HepG2 (cell line): Measurements from ENCODE around the gene PIEZO2. TPM values are rescaled to one million over a fixed set of nuclear protein-coding genes. Genes with fewer than 3 reads are reported as not detected.
"Not testable (repeated sequence)": the region's sequence is repeated elsewhere in the genome, so short reads cannot be mapped to it uniquely, and the experiment has no call there.

Experiments used
- ATAC-seq: fragments of 200-7000 bp; cut with Tn5 transposase; 3 replicates; pipeline ENCODE4 v1.9.1; 2020; ENCODE audit warnings: mild to moderate bottlenecking, moderate library complexity
- BruUV-seq: library from RNA; stranded (reverse); fragments of 400-500 nt; replicated peaks from 2 replicates; lab custom pipeline; 2021; lab: Mats Ljungman, UMichigan
- CTCF ChIA-PET: fragments of 300-600 bp; formaldehyde crosslinking; extraction: SDS; loops from one replicate; lab custom pipeline; 2021; ENCODE audit warnings: low total read pairs, inconsistent platforms, low intra/inter-chr PET ratio; lab: Yijun Ruan, JAX
- POLR2A ChIA-PET: fragments of 350-600 bp; sonication (Branson Sonifier 250); formaldehyde crosslinking; loops from one replicate; lab custom pipeline; 2020; ENCODE audit warnings: antibody characterized with exemption, inconsistent platforms; lab: Yijun Ruan, JAX
- DNase-seq: peaks from one replicate; pipeline ENCODE4 v3.0.0-alpha.2; 2015; ENCODE audit warnings: low spot score
- FAIRE-seq: peaks from 3 replicates; lab custom pipeline; 2011; peaks lifted over from hg19 to GRCh38; lab: Jason Lieb, UNC
- H2AFZ ChIP-seq: one replicate; pipeline ENCODE4 v1.6.1; 2011; ENCODE audit warnings: low read length, inconsistent platforms
- H3K27ac ChIP-seq: fragments of 300-600 bp; 3 replicates; pipeline ENCODE4 v1.8.0; 2011; ENCODE audit warnings: mixed run types, mild to moderate bottlenecking, mixed read lengths, low read length, inconsistent platforms; ENCODE audit not compliant: insufficient read depth; ENCODE audit errors: extremely low read length
- H3K27me3 ChIP-seq, 2 experiments: fragments of 200-600 bp in 1 of 2; 2 replicates in 1 of 2; 3 replicates in 1 of 2; pipeline versions ENCODE4 v1.6.0 to v1.8.0; 2011; ENCODE audit warnings: low read length in 2 of 2, mild to moderate bottlenecking in 2 of 2, moderate library complexity in 2 of 2, inconsistent platforms in 1 of 2; ENCODE audit not compliant: insufficient read depth in 2 of 2, control insufficient read depth in 1 of 2
- H3K36me3 ChIP-seq, 2 experiments: fragments of 200-600 bp in 1 of 2; replicated peaks in 1 of 2; 2 replicates in 1 of 2; 3 replicates in 1 of 2; pipeline versions ENCODE4 v1.5.1 to v1.8.0; 2011; ENCODE audit warnings: low read length in 2 of 2, inconsistent platforms in 1 of 2; ENCODE audit not compliant: insufficient read depth in 2 of 2, control insufficient read depth in 1 of 2
- H3K4me1 ChIP-seq: 2 replicates; pipeline ENCODE4 v1.5.1; 2012; ENCODE audit warnings: low read length, inconsistent platforms; ENCODE audit not compliant: insufficient read depth
- H3K4me2 ChIP-seq: 2 replicates; pipeline ENCODE4 v1.6.0; 2011; ENCODE audit warnings: low read depth, low read length, inconsistent platforms
- H3K4me3 ChIP-seq, 3 experiments: fragments of 200-600 bp in 1 of 3; sonication (generic), shearing (Covaris generic) in 1 of 3; replicated peaks in 1 of 3; 2 replicates each; pipeline ENCODE4 v1.5.1; 2011 to 2016; ENCODE audit warnings: low read length in 3 of 3, inconsistent platforms in 2 of 3, low read depth in 2 of 3, mild to moderate bottlenecking in 2 of 3, control low read depth in 1 of 3, mixed read lengths in 1 of 3; ENCODE audit not compliant: insufficient read depth in 1 of 3
- H3K79me2 ChIP-seq: one replicate; pipeline ENCODE4 v1.6.1; 2011; ENCODE audit warnings: low read length, inconsistent platforms; ENCODE audit not compliant: insufficient read depth
- H3K9ac ChIP-seq: 2 replicates; pipeline ENCODE4 v1.6.0; 2011; ENCODE audit warnings: mild to moderate bottlenecking, low read depth, low read length, inconsistent platforms; ENCODE audit not compliant: insufficient read depth
- H3K9me3 ChIP-seq: 2 replicates; pipeline ENCODE4 v1.5.1; 2012; ENCODE audit warnings: mild to moderate bottlenecking, low read length
- H4K20me1 ChIP-seq: 2 replicates; pipeline ENCODE4 v1.6.0; 2011; ENCODE audit warnings: inconsistent platforms, mild to moderate bottlenecking, low read length, moderate library complexity; ENCODE audit not compliant: insufficient read depth
- HNRNPK ChIP-seq: fragments of 200-400 bp; formaldehyde crosslinking; IDR thresholded peaks from 2 replicates; pipeline ENCODE4 v1.6.1; 2018; ENCODE audit warnings: low read length, low read depth, moderate library complexity, mild to moderate bottlenecking; ENCODE audit not compliant: poor library complexity, severe bottlenecking
- WGBS: methylation state at CpG from one replicate; pipeline ENCODE4 v1.1.6; 2017; ENCODE audit warnings: low lambda C conversion rate; 5-methylcytosine and 5-hydroxymethylcytosine counted together
- in situ Hi-C: cut with HindIII; loops from 2 replicates; pipeline ENCODE4 v1.10.0; 2017; ENCODE audit warnings: low pct_unique_long_range_greater_than_20kb; ENCODE audit not compliant: extremely low pct_ligation_motif_present
- intact Hi-C: fragments of 100-400 bp; cut with micrococcal nuclease; formaldehyde crosslinking; loops from one replicate; pipeline ENCODE4 v1.10.0; 2022; ENCODE audit not compliant: unreplicated experiment
- polyA plus RNA-seq, 8 experiments: library from polyadenylated mRNA; depleted of rRNA in 3 of 8; stranded (reverse) in 7 of 8; unstranded in 1 of 8; fragments of >200 nt; fragmentation: Illumina TruSeq in 4 of 8; extraction: Trizol in 4 of 8; gene quantifications; 2 replicates each; pipeline versions ENCODE4 v1.2.1 to v1.2.3, GENCODE V29; 2011 to 2016; ENCODE audit warnings: low read depth in 4 of 8, missing spikeins in 1 of 8, mixed read lengths in 1 of 8; ENCODE audit not compliant: insufficient read depth in 1 of 8
- total RNA-seq, 5 experiments: library from RNA; depleted of rRNA; stranded (reverse); fragments of >200 nt; fragmentation: Illumina TruSeq; extraction: Trizol; gene quantifications; 2 replicates each; pipeline ENCODE4 v1.2.3, GENCODE V29; 2016; ENCODE audit warnings: low read depth in 1 of 5
- TF ChIP-seq, protein P1 (sequence below): sonication (generic); formaldehyde crosslinking; IDR thresholded peaks from 2 replicates; pipeline ENCODE4 v1.4.0; 2020; ENCODE audit warnings: mild to moderate bottlenecking, missing genetic modification reagents
- TF ChIP-seq, protein P2 (sequence below): sonication (generic); formaldehyde crosslinking; IDR thresholded peaks from 2 replicates; pipeline ENCODE4 v1.8.1; 2023; ENCODE audit warnings: mild to moderate bottlenecking, missing genetic modification reagents

PIEZO2 gene
- total and polyA plus RNA-seq, 2 of the 13 experiments (the other 11 are each of a cell fraction or from before 2014, with no cell fraction given), result 15.2 to 27.2 TPM

DNA sequence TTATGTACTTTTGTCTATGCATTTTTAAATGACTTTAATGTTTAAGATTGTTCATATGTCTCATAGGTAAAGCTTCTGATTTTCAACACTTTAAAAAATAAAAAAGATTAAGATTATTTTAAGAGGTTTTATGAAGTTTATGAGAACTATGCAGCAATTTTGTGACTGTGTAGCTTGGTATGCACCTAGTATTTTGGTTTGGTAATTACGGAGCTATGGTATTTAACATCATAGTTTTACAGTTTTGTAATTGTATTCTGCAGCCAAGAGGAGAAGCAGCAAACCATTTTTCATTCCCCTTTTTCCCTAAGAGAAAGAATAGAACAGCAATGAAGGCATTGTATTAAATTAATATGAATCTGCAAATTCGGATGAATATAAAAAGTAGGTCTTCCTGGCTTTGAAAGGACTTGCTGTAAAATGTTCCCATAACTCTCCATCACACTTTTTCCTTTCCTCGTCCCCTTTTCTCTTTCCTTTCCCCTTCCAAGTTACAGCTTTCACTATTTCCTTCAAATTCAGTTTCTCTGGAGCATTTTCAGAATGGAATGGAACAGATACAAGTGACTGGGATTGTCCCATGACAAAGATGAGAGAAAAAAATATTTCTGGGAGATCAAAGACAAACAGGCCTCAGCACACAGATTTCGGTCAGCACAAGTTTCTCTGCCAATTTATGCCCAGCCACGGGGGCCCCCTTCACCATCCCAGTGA is 26.1 kb upstream of the PIEZO2 start (continued):
- TF ChIP-seq, protein P1, sequence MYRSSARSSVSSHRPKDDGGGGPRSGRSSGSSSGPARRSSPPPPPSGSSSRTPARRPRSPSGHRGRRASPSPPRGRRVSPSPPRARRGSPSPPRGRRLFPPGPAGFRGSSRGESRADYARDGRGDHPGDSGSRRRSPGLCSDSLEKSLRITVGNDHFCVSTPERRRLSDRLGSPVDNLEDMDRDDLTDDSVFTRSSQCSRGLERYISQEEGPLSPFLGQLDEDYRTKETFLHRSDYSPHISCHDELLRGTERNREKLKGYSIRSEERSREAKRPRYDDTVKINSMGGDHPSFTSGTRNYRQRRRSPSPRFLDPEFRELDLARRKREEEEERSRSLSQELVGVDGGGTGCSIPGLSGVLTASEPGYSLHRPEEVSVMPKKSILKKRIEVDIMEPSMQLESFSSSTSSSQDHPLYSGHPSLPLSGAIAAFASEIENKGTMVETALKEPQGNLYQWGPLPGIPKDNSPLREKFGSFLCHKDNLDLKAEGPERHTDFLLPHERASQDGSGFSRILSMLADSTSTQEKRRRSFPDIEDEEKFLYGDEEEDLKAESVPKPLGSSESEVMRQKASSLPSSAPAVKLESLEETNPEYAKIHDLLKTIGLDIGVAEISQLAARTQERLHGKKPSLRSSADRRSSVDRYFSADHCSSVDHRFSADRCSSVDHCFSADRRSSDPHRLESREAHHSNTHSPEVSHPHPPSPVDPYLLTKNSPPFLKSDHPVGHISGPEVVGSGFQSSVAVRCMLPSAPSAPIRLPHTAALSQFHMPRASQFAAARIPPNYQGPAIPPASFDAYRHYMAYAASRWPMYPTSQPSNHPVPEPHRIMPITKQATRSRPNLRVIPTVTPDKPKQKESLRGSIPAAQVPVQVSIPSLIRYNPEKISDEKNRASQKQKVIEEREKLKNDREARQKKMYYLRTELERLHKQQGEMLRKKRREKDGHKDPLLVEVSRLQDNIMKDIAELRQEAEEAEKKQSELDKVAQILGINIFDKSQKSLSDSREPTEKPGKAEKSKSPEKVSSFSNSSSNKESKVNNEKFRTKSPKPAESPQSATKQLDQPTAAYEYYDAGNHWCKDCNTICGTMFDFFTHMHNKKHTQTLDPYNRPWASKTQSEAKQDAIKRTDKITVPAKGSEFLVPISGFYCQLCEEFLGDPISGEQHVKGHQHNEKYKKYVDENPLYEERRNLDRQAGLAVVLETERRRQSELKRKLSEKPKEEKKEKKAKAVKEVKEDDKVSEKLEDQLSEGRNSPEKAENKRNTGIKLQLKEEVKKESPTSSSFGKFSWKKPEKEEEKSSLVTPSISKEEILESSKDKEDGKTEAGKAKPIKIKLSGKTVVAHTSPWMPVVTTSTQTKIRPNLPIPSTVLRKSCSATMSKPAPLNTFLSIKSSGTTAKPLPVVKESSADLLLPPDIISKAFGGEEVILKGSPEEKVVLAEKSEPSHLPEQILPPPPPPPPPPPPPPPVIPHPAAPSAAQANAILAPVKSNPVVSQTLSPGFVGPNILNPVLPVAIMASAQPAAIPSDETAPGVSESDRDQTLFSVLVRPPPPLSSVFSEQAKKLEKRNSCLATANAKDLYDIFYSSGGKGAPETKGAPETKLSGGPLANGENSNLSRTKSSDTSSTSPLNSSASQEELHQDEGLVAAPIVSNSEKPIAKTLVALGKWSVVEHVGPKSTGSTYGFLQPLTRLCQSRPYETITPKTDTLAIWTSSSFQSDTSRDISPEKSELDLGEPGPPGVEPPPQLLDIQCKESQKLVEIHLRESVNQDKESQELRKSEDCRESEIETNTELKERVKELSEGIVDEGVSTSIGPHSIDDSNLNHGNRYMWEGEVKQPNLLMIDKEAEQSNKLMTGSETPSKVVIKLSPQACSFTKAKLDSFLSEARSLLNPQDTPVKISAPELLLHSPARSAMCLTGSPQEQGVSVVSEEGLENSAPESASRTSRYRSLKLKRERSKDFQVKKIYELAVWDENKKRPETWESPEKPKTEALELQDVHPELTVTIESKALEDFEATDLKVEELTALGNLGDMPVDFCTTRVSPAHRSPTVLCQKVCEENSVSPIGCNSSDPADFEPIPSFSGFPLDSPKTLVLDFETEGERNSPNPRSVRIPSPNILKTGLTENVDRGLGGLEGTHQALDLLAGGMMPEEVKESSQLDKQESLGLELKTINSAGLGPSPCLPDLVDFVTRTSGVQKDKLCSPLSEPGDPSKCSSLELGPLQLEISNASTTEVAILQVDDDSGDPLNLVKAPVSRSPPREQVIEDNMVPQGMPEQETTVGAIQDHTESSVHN, result no peak
- TF ChIP-seq HNRNPK, result peak; percentile 23
- TF ChIP-seq, protein P2, sequence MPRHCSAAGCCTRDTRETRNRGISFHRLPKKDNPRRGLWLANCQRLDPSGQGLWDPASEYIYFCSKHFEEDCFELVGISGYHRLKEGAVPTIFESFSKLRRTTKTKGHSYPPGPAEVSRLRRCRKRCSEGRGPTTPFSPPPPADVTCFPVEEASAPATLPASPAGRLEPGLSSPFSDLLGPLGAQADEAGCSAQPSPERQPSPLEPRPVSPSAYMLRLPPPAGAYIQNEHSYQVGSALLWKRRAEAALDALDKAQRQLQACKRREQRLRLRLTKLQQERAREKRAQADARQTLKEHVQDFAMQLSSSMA (CRISPR knock-in tag), result no peak

DNA sequence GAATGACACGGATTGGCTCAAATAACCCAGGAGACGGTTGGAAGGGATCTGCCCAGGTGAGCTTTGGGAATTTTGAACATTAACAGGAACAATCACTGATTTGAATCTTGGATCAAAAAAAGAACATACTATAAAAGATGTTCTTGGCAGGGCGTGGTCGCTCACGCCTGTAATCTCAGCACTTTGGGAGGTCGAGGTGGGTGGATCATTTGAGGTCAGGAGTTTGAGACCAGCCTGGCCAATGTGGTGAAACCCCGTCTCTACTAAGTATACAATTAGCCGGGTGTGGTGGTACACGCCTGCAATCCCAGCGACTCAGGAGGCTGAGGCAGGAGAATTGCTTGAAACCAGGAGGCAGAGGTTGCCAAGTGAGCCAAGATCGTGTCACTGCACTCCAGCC is 24.8 kb upstream of the PIEZO2 start:
- in situ Hi-C loops, DNase-seq, intact Hi-C loops, CTCF ChIA-PET, H2AFZ ChIP-seq, H4K20me1 ChIP-seq, H3K27me3 ChIP-seq, H3K9ac ChIP-seq, BruUV-seq, ATAC-seq, H3K9me3 ChIP-seq, H3K27ac ChIP-seq, H3K4me3 ChIP-seq, H3K79me2 ChIP-seq, FAIRE-seq, H3K4me2 ChIP-seq, POLR2A ChIA-PET, H3K36me3 ChIP-seq: not testable (repeated sequence)
- 61% methylated on average over 11 of the region's 11 CpGs for WGBS
- peaks cover 24% of the 10 kb centered on the region for H3K4me1 ChIP-seq
